ENCODE measurements around the gene FAM25C. TPM values are rescaled to one million over a fixed set of nuclear protein-coding genes. Genes with fewer than 3 reads are reported as not detected.

The FAM25C gene
- total RNA-seq = not detected in 2 replicates

GRCh38 chr10:47999691-48000090 is at the start of gene FAM25C:
Gene FAM25C (minus strand): TSS chr10:47999791. CDS start chr10:47999765, 26 bp downstream.

Small RNA genes lying within 50 kb of the gene (small RNA-seq; reads per million reads assigned to genes)
- gene RNA5SP315 = not detected

Other genes with a start within 250 kb of the FAM25C start
- 0.19 and 0.65 TPM in 2 replicates for gene SYT15B, start 236.2 kb downstream of the FAM25C start, total RNA-seq
- gene NPY4R2, start 81.1 kb downstream of the FAM25C start, total RNA-seq = not detected in 2 replicates

All from vein endothelial cell (primary cell).